Endothelial cell of umbilical vein (primary cell): ENCODE data around the gene YIPF7.

Source experiments
- CTCF ChIP-seq, 2 donors: IDR thresholded peaks; 1 replicate in 1 of 2; 2 replicates in 1 of 2; pipeline ENCODE4 v1.5.1; 2011; ENCODE audit warnings: low read length in 2 of 2, mild to moderate bottlenecking in 2 of 2, moderate library complexity in 2 of 2, control low read depth in 1 of 2, inconsistent platforms in 1 of 2, low read depth in 1 of 2; ENCODE audit not compliant: insufficient read depth in 1 of 2; ENCODE audit errors: extremely low read depth in 1 of 2
- EZH2 ChIP-seq: IDR thresholded peaks from 2 replicates; pipeline ENCODE4 v1.6.1; 2012; ENCODE audit warnings: borderline replicate concordance, low read depth, mild to moderate bottlenecking, moderate library complexity, low read length, inconsistent platforms; ENCODE audit not compliant: severe bottlenecking
- GATA2 ChIP-seq: IDR thresholded peaks from 2 replicates; pipeline ENCODE4 v1.7.0; 2011; ENCODE audit warnings: low read depth, mild to moderate bottlenecking, moderate library complexity, mixed read lengths, low read length; ENCODE audit not compliant: insufficient read length, insufficient read depth
- POLR2A ChIP-seq: IDR thresholded peaks from 2 replicates; pipeline ENCODE4 v1.6.1; 2012; ENCODE audit warnings: low read depth, mild to moderate bottlenecking, control low read depth, low read length
- POLR2AphosphoS5 ChIP-seq: IDR thresholded peaks from 2 replicates; pipeline ENCODE4 v1.6.1; 2012; ENCODE audit warnings: low read depth, mild to moderate bottlenecking, control low read depth, low read length, moderate library complexity; ENCODE audit not compliant: insufficient read depth

- TF ChIP-seq CTCF (IDR thresholded peaks at IDR 0.05; ENCODE audit: extremely low read depth in 1 of 2, insufficient read depth in 1 of 2, low read depth in 1 of 2, low read length in 2 of 2) (no peak), GATA2 (no peak), EZH2 (no peak), POLR2AphosphoS5 (no peak), POLR2A (no peak)
Measured at GRCh38 chr4:44583393-44583792, 68.0 kb downstream of the YIPF7 start.
